Ammon's horn (tissue), 1 donor: ENCODE data around the gene CD302.
"Not testable (repeated sequence)": the region's sequence is repeated elsewhere in the genome, so short reads cannot be mapped to it uniquely, and the experiment has no call there.

ENCODE experiments used
- DNase-seq: peaks from one replicate; pipeline ENCODE4 v3.0.0-alpha.2; 2016; ENCODE audit warnings: low spot score

Gene CD302, protein sequence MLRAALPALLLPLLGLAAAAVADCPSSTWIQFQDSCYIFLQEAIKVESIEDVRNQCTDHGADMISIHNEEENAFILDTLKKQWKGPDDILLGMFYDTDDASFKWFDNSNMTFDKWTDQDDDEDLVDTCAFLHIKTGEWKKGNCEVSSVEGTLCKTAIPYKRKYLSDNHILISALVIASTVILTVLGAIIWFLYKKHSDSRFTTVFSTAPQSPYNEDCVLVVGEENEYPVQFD

DNA sequence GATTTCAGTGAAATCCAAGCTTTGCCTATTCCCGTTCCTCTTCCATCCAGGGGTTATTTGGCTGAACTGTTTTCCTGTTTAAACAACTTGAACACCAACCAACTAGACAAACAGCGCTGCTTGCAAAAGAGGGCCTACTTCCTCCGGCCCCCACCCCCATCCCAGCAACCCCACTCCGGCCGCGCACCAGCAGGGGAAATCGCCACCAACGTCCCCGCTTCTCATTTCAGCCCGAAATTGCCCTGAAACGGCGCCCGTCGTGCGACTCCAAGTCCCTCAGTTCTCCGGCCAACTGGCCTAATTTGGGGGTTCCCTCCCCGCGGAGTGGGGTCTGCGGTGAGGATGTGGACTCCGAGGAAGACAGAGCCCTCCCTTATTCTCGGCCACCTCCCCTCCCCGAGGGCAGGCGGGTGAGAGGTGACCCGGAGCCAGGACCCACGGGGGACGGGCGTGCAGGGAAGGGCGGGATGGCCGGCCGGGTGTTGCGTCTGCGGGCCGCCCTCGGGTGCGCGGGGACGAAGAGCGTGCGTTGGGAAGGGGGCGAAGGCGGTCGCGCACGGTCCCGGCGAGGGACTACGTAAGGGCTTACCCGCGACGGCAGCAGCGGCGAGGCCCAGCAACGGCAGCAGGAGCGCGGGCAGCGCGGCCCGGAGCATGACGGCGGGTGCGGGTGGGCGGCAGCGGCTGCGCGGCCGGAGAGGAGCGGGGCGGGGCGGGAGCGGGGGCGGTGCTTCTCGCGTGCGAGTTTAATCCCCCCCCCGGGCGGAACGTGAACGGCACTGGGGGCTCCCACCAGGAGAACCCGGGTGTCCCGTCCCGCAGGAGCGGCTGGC, at the start of gene CD302:
CD302 (minus strand) TSS at position 666 of the 833 bp plus-strand sequence; CDS start at position 656, 10 bp downstream.
- DNase-seq = peak; percentile 37

DNA sequence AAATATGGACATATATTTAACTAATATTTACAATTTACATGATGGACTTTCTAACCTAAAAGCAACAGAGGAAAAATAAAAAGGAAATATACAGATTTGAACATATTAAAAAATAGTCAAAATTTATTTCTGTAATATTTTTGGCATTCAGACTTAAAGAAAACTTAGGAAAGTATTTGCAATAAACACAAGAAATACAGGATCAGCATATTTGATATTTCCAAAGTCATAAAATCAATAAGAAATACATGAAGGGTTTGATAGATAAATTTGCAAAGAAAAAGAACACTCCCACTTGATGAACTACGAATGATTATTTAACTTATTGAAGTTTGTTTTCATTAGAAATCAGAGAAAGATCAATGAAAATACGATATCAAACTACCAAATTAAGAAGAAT, 48.6 kb upstream of the CD302 start:
- no peak for DNase-seq

DNA sequence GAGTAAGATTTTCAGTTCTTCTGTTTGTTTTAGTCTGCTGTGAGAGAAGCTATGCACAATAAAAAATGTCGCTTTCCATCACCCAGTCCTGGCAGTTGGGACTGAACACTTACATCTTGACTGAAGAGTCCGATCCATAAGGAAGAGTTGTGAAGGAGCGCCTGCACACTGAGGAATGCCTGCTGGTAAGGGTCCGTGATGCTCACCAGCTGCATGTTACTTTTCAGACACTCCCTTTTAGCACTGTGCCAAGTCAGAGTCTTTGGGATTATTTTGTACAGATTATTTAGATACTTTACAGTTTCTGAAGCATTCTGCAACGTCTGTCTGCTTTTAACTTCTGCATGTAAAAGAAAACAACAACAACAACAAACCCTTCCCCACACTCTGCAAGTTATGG, 42.6 kb upstream of the CD302 start:
- DNase-seq = no peak

DNA sequence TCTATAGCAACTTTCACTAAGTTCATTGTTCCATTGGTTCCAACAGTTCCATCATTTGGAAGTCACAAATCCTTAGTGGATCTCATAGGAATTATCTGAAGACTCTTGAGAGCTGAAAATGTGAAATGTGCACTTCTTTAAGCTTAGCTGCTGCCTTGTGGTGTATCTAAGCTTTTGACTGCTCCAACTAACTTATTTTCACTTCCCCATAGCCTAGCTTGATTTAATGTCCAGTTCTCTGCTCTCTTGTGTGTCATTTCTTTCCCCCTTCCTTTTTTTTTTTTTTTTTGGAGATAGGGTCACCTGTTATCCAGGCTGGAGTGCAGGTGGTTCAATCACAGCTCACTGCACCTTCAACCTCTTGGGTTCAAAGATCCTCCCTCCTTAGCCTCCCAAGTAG, 34.9 kb upstream of the CD302 start:
- peak; percentile 13 for DNase-seq

DNA sequence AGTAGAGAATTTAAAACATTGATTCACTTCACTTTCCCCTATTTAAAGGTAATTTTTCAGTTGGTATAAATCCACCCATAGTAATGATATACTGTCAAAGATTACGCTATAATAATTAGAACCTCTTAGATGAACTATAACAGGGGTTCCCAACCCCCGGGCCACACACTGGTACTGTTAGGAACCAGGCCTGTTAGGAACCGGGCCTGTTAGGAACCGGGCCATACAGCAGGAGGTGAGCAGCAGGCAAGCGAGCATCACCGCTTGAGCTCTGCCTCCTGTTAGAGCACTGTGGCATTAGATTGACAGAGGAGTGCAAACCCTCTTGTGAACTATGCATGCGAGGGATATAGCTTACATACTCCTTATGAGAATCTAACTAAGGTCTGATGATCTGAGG, 34.0 kb upstream of the CD302 start:
- DNase-seq = no peak

DNA sequence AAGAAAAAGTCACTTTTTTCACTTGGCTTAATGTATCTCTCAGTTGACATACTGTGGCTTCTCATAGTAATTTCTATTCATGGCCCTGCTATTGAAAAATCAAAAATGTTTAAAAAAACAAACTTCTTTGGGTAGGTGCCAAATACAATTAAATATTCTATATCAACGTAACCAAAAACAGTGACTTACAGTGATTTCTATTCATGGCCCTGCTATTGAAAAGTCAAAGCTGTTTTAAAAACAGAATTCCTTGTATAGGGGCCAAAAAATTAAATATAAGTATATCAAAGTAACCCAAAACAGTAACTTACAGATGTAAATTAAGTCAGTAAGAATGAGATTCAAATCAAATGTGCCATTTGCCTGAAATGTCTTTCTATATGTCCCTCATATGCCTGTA, 31.4 kb upstream of the CD302 start:
- DNase-seq = no peak

DNA sequence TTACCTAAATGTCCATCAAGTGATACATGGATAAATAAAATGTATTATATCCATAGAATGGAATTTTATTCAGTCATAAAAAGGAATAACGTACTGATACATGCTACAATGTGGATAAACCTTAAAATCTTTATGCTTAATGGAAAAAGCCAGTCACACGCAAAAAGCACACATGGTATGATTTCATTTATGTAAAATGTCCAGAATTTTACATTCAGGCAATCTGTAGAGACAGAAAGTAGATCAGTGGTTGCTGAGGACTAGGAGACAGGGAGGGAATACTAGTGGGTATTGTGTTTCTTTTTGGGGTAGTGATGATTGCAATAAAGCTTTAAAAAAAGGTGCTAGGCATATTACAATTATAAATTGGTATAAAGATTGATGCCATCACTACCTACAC, 30.7 kb upstream of the CD302 start:
- DNase-seq = no peak

DNA sequence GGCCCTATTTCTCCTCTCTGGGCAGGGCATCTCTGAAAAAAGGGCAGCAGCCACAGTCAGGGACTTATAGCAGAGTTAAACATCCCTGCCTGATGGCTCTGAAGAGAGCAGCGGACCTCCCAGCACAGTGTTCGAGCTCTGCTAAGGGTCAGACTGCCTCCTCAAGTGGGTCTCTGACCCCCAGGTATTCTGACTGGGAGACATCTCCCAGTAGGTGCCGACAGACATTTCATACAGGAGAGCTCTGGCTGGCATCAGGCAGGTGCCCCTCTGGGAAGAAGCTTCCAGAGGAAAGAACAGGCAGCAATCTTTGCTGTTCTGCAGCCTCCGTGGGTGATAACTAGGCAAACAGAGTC, 24.4 kb upstream of the CD302 start:
- DNase-seq = not testable (repeated sequence)

DNA sequence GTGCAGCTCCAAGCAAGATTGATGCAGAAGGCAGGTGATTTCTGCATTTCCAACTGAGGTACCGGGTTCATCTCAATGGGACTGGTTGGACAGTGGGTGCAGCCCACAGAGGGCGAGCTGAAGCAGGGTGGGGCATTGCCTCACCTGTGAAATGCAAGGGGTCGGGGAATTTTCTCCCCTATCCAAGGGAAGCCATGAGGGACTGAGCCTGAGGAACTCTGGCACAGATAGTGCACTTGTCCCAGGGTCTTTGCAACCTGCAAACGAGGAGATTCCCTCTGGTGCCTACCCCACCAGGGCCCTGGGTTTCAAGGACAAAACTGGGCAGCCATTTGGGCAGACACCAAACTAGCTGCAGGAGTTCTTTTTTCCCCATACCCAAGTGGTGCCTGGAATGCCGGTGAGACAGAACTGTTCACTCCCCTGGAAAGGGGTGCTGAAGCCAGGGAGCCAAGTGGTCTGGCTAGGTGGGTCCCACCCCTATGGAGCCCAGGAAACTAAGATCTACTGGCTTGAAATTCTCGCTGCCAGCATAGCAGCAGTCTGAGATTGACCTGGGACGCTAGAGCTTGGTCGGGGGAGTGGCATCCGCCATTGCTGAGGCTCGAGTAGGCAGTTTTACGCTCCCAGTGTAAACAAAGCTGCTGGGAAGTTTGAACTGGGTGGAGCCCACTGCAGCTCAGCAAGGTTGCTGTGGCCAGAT, 23.9 kb upstream of the CD302 start:
- not testable (repeated sequence) for DNase-seq

DNA sequence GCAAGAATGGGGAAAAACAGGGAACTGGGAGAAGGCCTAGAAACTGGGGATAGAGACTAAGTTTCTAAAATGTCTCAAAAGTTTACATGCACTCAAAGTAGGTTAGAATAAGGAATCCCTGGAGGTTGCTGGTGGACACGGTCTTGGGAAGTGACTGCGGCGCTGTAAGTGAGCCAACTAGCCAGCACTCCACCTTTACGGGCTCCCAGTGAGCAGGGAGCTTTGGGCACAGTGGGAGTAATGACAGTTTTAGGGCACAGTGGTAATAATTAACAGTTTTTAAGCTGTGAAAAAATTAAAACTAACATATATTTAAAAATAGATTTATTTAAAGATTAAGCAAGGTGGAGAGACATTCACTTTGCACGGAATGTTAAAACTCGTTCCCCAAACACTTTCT, 20.9 kb upstream of the CD302 start:
- DNase-seq = no peak

DNA sequence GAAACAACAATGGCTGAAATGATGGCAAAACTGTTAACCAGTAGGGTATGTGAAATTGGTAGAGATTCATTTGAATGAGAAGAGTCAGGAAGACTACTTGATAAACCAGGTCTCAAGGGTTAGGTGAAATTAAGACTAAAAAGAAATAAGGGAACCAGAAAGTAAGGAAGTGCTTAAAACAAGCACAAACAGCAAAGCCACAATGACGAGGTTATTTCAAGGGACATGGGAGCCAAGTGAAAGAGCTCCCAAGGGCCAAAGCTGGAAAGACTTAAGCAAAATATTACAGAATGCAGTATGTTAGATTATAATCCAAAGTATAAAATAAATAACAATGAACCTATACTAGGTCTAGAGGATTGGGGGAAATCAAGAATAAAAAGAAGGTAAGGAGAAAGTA, 19.3 kb upstream of the CD302 start:
- DNase-seq = no peak

DNA sequence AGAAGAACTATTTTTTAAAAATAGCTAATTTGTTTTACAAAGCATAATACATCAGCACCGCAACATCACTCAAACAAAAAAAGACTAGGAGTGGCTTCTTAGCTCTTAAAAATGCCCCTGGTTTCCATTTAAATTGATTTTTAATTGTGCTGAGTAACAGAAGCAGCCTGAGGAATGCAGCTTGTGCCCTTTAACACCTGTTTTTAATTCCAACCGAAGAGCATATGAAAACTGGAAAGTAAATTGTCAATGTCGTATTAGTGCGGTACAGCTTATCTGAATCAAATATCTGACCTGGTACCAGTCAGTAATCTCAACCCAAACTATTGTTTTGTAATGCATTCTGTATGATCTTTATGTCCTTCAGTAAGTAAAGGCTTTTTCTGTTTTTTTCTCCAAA, 13.2 kb upstream of the CD302 start:
- no peak for DNase-seq

DNA sequence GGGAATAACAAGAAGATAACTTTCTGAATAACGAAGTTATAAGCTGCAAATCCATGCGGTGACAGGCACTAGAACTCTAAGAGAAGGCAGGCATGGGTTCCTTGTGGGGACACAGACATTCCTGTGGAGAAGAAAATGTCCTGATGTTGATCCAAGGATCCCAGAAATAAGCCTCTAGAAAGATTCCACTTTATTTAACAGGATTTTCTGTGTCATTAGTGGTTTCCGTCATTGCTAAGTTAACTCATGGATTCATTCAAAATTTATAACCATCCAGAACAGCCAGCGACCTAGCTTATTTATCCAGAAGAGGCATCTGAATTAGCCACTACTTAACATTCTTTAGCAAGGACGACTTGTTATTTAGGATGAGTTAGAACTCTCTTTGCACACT, 10.0 kb upstream of the CD302 start:
- no peak for DNase-seq

DNA sequence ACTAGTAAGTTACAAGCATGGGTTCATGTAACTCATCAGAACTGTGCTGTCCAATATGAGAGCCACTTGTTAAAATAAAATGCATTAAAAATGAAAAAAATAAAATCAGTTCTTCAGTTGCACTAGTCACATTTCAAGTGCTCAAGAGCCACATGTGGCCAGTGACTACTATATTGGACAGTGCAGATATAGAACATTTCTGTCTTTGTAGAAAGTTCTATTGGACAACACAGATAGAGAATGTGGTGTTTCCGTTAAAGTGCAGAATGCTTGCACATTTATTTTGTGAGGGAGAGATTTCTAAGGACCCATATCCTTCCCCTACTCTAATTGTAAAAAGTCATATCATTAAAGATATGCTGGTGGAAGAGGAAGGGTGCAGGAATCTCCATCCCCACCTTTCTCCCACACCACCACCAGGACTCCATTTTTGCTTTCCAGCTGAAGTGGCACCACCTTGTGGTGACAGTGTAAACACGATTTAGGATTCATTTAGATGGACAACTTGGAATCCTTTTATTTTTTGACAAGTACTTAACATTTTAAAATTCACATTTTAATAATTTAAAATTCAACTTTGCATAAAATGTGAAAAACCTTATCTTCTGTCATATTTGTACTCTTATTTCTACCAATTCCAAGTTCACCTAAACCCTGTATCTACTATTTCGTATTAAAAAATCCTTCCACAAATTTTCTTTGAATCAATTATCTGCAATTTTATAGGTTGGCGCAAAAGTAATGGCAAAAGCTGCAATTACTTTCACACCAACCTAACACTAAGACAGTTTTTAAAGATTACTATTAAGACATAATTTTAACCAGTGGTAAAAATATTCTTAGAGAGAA, 9.4 kb upstream of the CD302 start:
- peak; percentile 58 for DNase-seq

DNA sequence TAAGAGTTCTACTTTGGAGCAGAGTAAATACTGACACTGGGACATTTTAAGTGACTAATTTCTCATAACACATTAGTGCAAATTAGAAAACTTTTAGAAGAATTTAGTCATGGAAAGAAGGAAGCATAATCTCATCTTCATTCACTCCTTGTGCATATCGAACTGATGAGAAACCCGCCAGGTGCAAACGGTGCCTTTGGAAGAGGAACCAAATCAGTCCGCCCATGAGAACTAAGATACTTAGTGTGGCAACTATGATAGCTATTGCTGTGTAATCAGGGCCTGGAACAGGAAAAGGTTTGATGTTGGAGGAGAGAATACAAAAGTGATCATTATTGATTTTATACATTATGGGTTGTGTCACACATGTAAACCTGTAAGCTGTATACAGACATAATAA, 6.9 kb upstream of the CD302 start:
- DNase-seq = no peak

DNA sequence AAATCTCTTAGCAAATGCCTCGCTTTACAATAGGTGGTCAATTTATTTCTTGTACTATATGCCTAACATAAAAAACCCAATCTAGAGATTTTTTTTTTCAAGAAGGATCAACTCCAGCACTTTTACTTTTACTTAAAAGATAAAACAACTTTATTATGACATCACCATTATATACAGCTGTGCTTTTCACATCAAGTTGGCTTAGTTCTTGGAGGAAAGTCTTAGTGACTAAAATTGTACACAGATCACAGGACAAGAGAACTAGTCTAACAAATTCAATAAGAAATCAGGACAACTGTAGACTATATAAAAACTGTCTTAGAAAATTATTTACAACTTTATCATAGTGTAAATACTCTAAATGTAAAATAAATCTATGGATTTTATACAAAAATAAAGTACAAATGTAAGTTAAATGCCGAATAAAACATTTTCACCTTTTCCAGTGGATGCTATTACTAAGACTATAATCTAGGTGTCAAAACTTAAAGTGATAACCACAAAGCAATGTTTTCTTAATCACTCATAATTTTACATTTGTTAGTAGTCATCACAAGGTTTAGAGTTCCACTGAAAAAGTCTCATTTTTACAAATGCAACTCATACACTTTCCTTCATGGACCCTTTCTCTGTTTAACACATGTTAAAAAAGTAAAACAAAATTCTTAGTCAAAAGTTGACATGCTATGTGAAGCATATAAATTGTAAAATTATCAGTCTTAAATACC, 5.4 kb upstream of the CD302 start:
- no peak for DNase-seq

DNA sequence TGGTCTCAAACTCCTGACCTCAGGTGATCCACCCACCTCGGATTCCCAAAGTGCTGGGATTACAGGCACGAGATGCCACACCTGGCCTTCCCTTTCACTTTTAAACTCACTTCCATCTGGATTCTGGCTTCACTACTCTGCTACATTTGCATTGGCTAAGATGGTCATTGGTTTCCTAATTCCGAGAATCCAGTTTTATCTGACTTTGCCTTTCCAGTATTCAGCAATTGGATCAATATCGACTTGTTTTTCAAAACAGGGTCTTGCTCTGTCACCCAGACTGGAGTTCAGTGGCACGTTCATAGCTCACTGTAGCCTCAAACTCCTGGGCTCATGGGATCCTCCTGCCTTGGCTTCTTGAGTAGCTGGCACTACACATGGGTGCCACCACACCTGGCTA, 4.7 kb upstream of the CD302 start:
- no peak for DNase-seq

DNA sequence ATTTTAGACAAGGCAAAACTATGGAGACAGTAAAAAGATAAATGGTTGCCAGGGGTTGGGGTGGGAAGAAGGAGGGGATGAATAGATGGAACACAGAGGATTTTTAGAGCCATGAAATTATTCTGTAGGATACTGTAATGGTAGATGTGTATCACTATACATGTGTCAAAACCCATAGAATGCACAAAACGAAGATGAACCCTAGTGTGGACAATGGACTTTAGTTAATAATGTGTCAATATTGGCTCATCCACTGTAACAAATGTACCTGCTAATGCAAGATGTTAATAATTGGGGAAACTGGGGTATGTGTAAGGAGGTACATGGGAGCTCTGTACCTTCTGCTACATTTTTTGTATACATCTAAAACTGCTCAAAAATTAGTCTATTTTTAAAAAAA, 1.8 kb upstream of the CD302 start:
- DNase-seq = no peak

DNA sequence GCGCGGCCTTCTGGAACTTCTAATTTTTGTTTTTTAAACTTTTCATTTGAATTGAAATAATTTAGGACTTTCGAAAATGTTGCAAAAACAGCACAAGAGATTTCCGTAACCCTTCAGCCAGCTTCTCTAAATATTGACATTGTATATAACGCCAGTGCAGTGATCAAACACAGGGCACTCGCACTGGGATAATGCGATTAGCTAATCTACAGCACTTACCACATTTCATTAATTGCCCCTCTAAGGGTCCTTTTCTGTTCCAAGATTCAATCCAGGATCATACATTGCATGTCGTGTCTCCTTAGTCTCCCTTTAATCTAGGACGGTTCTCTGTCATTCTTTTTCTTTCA, 343 bp upstream of the CD302 start:
- no peak for DNase-seq

DNA sequence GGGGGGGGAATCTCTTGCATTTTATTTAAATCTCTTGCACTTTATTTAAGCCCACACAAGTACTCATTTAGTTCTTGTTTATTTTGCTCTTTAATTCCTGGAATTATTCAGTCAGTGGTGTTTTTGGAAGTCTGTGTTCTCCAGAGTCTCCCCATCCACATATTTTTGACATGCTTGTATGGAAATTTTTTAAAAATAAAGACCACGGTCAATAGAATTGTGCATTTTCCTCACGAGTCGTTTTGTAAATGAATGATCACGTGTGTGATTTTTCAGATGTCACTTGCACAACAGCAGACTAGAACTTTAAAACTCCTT, 824 bp downstream of the CD302 start:
- no peak for DNase-seq

DNA sequence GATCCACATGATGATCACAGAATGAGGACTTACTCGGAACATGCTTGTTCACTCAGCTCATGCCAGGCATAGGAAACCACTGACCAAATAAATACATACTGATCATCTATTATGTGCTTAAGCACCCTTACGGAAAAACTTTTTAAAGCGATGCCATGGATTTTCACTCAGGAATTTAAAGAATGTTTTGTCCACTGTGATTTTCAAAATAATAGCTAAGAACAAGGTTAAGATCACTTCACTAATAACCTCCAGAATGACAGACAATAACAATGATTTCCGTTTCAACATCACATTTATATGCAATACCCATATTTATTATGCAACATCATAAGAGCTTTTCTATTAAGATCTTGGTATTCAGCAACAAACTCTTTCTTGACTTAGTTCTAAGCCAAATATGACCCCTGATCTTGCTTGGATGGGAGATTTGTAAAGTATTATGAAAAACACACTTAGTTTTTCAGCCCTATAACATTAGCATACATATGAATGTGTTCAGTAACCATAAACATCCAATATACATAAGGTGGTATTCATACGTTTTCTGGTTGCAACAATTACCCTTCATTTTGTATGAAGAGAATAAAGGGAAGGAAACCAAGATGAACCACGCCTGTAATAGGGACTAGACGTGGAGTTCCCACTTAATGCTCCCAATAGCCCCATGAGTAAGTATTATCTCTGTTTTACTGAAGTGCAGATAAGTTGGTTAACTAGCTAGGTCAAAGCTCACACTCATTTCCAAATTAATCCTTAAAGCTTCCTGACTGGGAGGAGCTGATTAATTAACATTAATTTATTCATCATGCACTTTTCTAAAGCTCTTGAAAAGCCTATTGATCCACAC, 1.9 kb downstream of the CD302 start:
- no peak for DNase-seq
